ENCODE measurements around the gene TSPYL6. TPM values are rescaled to one million over a fixed set of nuclear protein-coding genes. Genes with fewer than 3 reads are reported as not detected.

TSPYL6 gene
- polyA plus RNA-seq, 1 of the 3 experiments (the other 2 are of a cell fraction): not detected

DNA sequence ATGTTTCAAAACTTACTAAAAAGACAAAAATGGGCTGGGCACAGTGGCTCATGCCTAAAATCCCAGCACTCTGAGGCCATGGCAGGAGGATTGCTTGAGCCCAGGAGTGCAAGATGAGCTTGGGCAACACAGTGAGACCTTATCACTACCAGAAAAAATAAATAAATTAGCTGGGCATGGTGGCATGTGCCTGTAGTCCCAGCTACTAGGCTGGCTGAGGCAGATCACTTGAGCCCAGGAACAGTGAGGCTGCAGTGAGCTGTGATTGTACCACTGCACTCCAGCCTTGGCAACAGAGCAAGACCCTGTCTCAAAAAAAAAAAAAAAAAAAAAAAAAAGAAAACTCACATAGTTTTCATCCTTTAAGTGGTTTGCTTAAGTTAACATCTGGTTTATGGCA is 6.4 kb downstream of the TSPYL6 start (continued):
- TF ChIP-seq, protein P1, sequence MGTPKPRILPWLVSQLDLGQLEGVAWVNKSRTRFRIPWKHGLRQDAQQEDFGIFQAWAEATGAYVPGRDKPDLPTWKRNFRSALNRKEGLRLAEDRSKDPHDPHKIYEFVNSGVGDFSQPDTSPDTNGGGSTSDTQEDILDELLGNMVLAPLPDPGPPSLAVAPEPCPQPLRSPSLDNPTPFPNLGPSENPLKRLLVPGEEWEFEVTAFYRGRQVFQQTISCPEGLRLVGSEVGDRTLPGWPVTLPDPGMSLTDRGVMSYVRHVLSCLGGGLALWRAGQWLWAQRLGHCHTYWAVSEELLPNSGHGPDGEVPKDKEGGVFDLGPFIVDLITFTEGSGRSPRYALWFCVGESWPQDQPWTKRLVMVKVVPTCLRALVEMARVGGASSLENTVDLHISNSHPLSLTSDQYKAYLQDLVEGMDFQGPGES (IDR thresholded peaks at IDR 0.05; ENCODE audit: low read depth, low read length): no peak

DNA sequence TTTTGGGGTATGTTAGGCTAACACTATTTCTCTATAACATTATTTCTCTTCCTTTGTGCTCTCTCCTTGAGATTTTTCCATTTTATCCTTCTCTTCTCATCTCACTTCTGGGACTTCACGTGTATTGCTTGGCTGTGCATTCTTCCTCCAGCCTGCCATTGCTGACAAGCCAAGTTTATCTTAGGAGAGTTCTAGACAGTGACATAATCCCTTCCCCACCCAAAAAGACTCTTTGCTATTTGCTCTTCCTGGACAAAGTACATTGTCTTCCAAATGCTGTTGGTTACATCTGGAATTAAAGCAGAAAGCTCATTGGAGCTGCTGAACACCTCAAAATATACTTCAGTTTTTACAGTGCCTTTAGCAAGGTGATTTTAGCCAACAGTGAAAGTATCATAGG is 8.9 kb downstream of the TSPYL6 start:
- Histone ChIP-seq H3K4me3 (ENCODE audit: low read depth in 2 of 2, low read length in 1 of 2) (no peak overlapping the region), H3K4me1 (ENCODE audit: control insufficient read depth in 1 of 2, insufficient read depth in 2 of 2, low read depth in 1 of 2, low read length in 1 of 2) (no peaks in the 10 kb centered on the region), H3K36me3 (replicated peaks in 1 of 2; ENCODE audit: control insufficient read depth in 1 of 2, insufficient read depth in 2 of 2, low read length in 1 of 2) (no peaks in the 10 kb centered on the region), H3K9me3 (no peaks in the 10 kb centered on the region), H3K9me2 (no peaks in the 10 kb centered on the region), H3F3A (replicated peaks; ENCODE audit: insufficient read depth) (no peaks in the 10 kb centered on the region), H2AFZ (ENCODE audit: low read depth) (no peak overlapping the region), H3K79me2 (ENCODE audit: insufficient read depth) (no peaks in the 10 kb centered on the region), H3K27ac (ENCODE audit: low read depth in 2 of 2, low read length in 1 of 2) (no peak overlapping the region), H3K27me3 (ENCODE audit: insufficient read depth) (no peaks in the 10 kb centered on the region), H4K20me1 (ENCODE audit: insufficient read depth) (no peaks in the 10 kb centered on the region), H3K4me2 (no peak overlapping the region), H3K9ac (no peak overlapping the region)
- no peak for DNase-seq
- WGBS (ENCODE audit: low lambda C conversion rate): 57% methylated on average over 1 of the region's 1 CpG
- ChIA-PET CTCF (no interaction called here), POLR2A (no interaction called here)
- TF ChIP-seq FOXJ3 (CRISPR knock-in tag; IDR thresholded peaks at IDR 0.05) (no peak), YY1 (IDR thresholded peaks at IDR 0.05; ENCODE audit: low read depth) (no peak), POLR2AphosphoS5 (IDR thresholded peaks at IDR 0.05; ENCODE audit: low read depth, low read length) (no peak)
- TF ChIP-seq, protein P2, sequence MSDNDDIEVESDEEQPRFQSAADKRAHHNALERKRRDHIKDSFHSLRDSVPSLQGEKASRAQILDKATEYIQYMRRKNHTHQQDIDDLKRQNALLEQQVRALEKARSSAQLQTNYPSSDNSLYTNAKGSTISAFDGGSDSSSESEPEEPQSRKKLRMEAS (IDR thresholded peaks at IDR 0.05; ENCODE audit: low read depth): no peak

DNA sequence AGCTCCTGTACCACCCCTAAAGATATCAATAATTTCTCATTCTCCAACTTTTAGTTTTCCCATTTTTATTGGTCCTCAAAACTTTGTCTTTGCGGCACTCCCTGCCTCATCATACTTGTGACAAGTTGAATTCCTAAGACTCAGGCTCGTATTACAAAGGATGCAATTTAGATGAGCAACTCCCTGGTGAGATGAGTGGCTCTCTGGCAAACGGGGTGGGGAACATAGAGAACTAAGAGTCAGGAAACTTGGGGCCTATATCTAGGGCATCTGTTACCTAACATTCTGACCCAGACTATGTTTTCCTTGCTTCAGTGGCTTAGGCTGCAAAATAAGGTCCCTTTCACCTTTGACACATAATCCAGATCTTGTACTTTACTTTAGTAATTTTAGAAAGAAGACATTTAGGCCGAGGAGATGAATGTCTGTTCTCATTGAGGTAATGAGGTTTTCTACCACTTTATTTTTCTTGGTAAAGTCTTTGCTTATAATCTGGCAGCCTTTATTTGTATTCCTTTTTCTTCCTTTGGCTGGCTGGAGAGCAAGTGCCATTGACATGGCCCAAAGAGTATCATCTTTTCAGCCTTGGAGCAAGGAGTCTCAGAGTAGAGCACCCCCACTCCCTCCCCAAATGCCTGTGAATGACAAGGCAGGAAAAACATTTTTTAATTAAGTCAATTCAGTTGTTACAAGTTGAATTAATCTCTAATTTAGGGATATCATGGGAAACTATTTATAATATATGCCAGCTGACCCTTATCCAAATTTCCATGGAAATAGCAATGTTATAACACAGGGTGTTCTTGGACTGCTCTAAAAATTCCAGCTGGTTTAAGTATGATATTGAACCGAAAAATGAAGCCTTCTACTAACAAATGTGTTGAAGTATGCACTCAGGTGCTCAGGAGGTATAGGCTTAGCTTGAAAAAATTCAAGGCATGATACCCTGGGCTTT is 15.2 kb downstream of the TSPYL6 start:
- no peak for DNase-seq
- CTCF ChIA-PET: interaction anchor here (0.8 to 1.2 kb wide), 2 partner anchors 70 to 262 kb away, joined by 3 read pairs; no protein-coding TSS in a partner anchor
- Histone ChIP-seq H3K9ac (no peak overlapping the region), H2AFZ (ENCODE audit: low read depth) (no peak overlapping the region), H3K27ac (ENCODE audit: low read depth in 2 of 2, low read length in 1 of 2) (no peak overlapping the region), H3K4me1 (ENCODE audit: control insufficient read depth in 1 of 2, insufficient read depth in 2 of 2, low read depth in 1 of 2, low read length in 1 of 2) (peaks cover 0 to 13% of the 10 kb centered on the region in 2 experiments; a peak in 1 of 4 replicates), H3F3A (replicated peaks; ENCODE audit: insufficient read depth) (peaks cover 5% of the 10 kb centered on the region), H3K4me2 (no peak overlapping the region), H3K9me3 (no peaks in the 10 kb centered on the region), H3K27me3 (ENCODE audit: insufficient read depth) (no peaks in the 10 kb centered on the region), H3K79me2 (ENCODE audit: insufficient read depth) (no peaks in the 10 kb centered on the region), H3K4me3 (ENCODE audit: low read depth in 2 of 2, low read length in 1 of 2) (no peak overlapping the region), H3K36me3 (replicated peaks in 1 of 2; ENCODE audit: control insufficient read depth in 1 of 2, insufficient read depth in 2 of 2, low read length in 1 of 2) (no peaks in the 10 kb centered on the region), H3K9me2 (no peaks in the 10 kb centered on the region), H4K20me1 (ENCODE audit: insufficient read depth) (no peaks in the 10 kb centered on the region)
- TF ChIP-seq CHD2 (IDR thresholded peaks at IDR 0.05; ENCODE audit: low read length, partially characterized antibody) (no peak), RXRA (IDR thresholded peaks at IDR 0.05; ENCODE audit: borderline replicate concordance, low read depth) (no peak), EZH2phosphoT487 (IDR thresholded peaks at IDR 0.05; ENCODE audit: borderline replicate concordance, low read depth) (no peak), FOXJ3 (CRISPR knock-in tag; IDR thresholded peaks at IDR 0.05) (no peak), RAD21 (IDR thresholded peaks at IDR 0.05; ENCODE audit: low read length) (no peak), JUND (IDR thresholded peaks at IDR 0.05) (no peak), TEAD4 (IDR thresholded peaks at IDR 0.05; ENCODE audit: borderline replicate concordance, insufficient read depth) (no peak)
- WGBS (ENCODE audit: low lambda C conversion rate): 36% methylated on average over 5 of the region's 5 CpGs
- POLR2A ChIA-PET: no interaction called here

Measured in SK-N-SH (cell line).